HG03108 (cell line): Measurements from ENCODE around the gene TMEM132D.

ENCODE experiments used
- ATAC-seq: cut with Tn5 transposase; IDR thresholded peaks from one replicate; pipeline ENCODE4 v1.9.1; 2021; ENCODE audit warnings: moderate library complexity; ENCODE audit not compliant: unreplicated experiment

The TMEM132D gene

GRCh38 chr12:129873833-129874208, 30.0 kb downstream of the TMEM132D start:
- no peak for ATAC-seq

DNA sequence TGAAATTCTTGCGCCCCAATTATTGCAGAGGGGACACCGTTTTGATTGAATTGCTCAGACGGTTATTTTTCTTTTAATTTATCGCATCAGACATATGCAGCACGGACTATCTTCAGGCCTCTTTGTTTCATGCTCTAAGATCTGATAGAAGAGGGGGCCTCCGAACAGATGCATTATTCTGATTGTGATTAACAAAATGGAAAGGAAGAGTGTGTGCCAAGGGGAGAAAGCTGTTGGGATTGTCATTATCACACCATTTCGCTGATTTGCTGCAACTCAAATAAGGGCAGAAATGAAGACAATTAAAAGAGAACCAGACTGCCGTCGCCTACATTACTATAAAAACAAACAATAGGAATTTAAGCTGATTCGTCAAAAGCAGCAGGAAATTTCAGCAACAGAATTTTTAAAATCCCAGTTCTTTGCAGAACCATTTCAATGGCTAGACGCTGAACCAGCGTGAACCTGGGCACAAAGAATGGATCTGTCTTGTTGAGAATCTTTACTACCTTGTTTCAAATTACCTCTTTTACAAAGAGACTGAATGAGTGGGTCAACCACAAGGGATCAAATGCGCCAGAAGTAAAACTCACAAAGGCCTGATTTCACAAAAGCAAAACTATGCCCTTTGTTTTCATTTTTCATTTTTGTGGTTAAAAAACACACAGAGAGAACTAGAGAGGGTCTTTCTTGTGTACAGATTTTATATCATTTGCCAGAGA, 30.6 kb downstream of the TMEM132D start:
- no peak for ATAC-seq

DNA sequence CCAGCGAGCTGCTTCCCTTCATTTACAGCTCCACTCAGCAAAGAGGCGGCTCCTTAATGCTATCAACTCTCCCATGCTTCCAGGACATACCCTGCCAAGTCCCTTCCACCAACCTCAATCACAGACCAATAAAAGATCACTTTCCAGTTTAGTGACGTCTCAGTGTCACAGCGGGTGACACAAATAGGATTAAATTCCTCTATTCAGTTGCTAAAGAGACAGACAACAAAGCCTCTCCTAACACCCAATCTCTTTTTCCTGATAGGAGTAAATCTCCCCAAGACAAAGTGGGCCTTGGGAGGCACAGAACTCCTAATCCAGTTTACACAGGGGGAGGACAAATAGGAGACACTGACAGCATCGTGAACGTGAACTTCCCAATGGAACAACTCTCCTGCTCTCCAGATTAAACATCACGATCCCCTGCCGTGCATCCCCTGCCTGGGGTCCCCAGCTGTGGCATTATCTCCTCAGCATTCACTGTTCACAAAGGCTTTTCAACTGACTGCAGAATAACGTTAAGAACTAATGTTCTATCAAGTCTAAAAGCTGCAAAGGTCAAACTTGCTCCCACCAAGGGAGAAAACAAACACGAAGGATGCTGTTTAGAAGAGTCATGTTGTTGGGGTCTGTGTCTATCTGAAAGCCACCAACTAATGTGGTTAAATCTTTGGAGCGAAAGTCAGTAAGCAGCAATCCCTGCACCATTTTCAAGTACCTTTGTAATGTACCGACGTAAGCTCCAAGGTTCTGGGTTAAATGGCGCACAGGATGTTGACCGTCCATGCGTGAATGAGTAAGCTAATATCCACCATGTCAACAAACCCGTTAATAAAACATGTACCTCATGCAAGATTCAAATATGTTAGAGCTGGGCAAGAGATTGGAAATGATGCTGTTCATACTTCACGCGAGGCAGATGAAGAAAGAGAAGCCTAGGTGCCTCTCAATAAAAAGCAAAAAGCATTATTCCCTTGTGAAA, 31.5 kb downstream of the TMEM132D start:
- no peak for ATAC-seq

GRCh38 chr12:129870796-129871195, 33.0 kb downstream of the TMEM132D start:
- ATAC-seq, result no peak

- no peak for ATAC-seq
These were observed 33.7 kb downstream of the TMEM132D start for GRCh38 chr12:129870136-129870535.

DNA sequence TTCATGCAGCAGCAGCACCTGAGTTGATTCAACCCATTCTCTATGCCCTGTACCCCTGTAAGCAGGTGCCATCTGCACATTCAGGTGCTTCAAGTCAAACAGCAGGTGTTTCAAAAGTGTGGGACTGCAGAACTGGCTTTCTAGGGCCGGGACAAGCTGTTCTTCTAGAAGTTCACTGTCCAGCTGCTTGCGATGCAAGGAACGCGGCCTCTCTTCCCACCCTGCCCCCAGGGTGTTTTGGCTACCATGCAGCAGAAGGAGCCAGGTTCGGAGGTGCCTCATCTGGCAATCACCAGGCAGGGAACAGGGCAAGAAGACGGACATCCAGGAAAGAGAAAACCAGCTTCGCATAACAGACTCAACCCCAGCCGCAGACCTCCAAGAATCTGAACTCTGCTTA, 35.2 kb downstream of the TMEM132D start:
- ATAC-seq, result no peak

DNA sequence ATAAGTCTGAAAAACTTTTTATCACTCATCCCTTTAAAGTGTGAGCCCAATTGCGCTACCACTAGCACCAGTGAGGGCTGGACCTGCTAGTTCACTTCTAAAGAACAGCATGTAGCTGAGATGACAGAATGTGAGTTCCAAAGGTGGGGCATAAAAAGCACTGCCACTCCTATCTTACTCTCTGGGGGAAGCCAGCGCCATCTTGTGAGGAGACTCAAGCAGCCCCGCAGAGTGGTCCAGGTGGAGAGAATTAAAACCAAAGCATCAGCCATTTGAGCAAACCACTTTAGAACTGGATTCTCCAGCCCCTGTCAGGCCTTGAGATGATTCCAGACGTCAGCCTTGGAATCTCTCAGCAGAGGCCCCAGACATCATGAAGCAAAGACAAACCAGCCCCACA, 39.9 kb downstream of the TMEM132D start:
- no peak for ATAC-seq

DNA sequence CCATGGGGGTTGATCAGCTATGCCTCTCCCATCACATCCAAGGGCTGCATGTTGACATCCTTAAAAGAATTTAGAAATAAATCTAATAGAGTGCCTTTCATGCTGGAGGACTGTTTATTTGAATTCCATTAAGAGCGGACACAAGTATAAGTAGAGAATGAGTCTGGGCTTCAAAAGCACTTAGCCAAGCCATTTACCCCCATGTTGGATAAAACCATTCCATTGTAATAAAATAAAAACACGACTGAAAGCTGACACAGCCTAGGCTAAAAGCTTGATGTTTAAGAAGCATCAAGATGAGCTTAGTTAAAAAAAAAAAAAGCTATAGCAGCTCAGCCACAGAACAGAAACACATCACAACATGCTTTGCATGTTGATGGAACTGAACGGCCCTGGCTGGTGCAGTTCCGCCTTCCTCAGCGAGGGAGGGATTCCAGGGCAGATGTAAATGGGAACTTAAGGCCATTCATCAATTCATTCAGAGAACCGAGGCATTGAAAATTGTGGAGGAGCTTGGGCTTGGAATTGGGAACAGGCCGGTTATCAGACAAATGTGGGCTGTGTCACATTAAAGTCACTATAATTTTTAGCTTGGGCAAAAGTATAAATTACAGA, 41.2 kb downstream of the TMEM132D start:
- no peak for ATAC-seq

DNA sequence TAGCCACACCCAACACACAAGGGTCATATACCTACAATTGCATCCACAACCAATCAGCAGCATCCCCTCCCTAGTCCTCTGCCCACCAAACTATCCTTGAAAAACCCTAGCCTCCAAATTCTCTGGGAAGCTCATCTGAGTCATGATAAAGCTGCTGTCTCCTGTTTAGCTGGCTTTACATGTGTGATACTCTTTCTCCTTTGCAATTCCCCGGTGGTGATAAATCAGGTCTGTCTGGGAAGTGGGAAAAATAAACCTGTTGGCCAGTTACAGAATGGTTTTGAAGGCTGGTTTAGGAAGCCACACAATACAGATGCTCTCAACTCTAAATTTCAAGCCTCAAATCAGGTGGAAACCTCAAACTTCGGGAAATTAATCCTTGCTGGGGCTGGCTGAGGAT, 41.9 kb downstream of the TMEM132D start:
- ATAC-seq, result no peak

GRCh38 chr12:129854591-129854990, 49.2 kb downstream of the TMEM132D start:
- no peak for ATAC-seq

- ATAC-seq, result no peak
These were observed 52.5 kb downstream of the TMEM132D start for GRCh38 chr12:129851296-129851695.

- no peak for ATAC-seq
These were observed 54.9 kb downstream of the TMEM132D start for GRCh38 chr12:129848876-129849275.

DNA sequence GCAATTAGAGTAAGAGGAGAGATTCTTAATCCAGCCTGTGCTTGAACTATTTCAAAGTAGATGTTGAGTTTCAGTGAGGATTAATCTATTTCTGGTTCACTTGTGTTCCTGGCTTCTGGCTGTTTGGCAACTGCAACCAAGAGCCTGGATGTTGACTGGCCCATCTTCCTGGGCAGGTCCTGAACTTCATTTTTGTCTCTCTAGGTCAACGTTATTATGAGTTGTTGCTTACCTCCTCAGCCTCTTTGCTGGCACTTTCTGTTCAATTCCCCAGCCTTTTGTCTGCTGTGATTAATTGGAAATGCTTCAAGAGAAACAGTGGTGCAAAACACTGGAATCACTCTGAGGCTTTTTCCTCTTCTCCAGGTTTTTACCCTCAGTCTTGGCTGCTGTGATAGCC, 56.8 kb downstream of the TMEM132D start:
- no peak for ATAC-seq

- no peak for ATAC-seq
These were observed 59.1 kb downstream of the TMEM132D start for GRCh38 chr12:129844662-129845220.

GRCh38 chr12:129841251-129841650, 62.6 kb downstream of the TMEM132D start:
- ATAC-seq, result no peak

DNA sequence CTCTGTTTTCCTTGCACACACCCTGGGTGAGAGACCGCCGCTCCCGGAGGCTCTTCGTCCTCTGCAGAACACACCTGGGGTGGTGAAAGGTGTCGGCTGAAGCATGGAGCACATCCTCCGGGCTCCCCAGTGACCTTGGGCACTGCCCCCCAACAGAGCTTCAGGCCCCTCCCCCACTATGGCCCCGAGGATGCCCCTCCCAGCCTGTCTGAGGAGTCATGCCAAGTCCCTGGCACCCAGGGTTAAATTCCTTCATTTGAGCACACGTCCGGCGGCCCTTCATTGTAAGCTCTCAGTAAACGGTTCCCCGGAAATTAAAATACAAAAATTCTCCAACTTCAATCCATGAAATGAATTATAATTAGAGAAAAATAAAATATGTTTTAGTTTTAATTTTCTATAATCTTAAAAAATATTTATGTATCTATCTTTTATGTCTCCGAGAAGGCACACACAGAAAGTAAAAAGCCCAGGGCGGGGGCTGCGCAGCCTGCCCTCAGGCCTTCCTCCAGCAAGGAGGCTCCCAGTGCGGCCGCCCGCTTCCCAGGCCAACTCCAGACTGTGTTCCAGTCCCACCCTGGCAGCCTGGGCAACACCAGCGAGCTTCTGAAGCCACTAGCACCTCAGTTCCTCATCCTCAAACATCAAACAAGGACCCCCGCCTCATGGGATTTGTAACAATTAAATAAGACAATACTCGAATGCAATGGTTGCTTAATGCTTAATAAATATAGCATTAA, 63.5 kb downstream of the TMEM132D start:
- ATAC-seq, result no peak

GRCh38 chr12:129839679-129840078, 64.1 kb downstream of the TMEM132D start:
- ATAC-seq, result no peak

DNA sequence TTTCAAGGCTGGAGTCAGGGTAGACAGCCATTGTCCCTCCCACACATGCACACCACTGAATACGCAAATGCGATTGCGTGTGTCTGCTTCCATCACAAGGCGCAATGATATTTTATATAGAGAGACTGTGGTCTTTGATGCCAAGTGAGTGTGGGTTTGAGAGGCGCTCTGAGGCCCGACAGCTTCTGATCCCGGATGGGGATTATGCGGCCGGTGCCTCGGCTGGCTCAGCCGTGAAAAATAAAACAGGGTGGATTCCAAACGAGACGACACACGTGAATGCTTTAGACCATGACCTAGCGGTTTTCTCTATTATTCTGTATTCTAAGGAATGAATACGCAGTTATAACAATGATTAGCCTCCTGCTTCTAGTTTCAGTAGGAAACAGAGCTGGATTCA, 72.5 kb downstream of the TMEM132D start:
- ATAC-seq, result no peak

- ATAC-seq, result no peak
These were observed 73.0 kb downstream of the TMEM132D start for GRCh38 chr12:129830796-129831195.

DNA sequence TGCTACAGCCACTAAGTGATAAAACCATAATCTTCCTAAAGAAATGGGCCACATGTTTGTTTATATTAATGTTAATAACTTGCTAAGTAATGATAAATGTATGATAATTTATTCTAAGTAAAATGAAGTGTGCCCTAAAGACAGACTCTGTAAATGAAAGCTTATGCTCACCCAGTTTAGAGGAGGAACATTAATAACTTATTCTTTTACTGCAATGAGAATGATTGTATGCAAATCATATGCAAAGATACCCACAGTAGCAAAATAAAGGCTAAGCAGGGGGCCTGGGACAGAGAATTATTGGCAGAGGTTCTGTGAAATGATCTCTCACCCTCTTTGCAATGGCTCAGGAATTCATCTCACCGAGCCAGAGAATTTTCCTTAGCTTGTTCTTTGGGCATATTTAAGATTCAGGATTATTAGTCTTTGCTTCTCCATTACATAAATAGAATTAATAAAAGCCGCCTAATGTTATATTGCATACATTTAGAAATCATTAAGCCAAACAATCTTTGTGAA, 75.9 kb downstream of the TMEM132D start:
- ATAC-seq, result no peak
